ENCODE results near the gene ISLR. TPM values are rescaled to one million over a fixed set of nuclear protein-coding genes. Genes with fewer than 3 reads are reported as not detected.

The ISLR gene
- total and polyA plus RNA-seq, 2 experiments from 2014 or later = 125 to 127 TPM

GRCh38 chr15:74192751-74193150 is 19.2 kb downstream of the ISLR start:
- no peak overlapping the region for H3K4me2 ChIP-seq (ENCODE audit: unreplicated experiment)
- H3K9me3 ChIP-seq (ENCODE audit: low read depth) = no peaks in the 10 kb centered on the region
- no peaks in the 10 kb centered on the region for H3K36me3 ChIP-seq (ENCODE audit: low read depth)
- H4K20me1 ChIP-seq (ENCODE audit: insufficient read depth) = no peaks in the 10 kb centered on the region
- no peaks in the 10 kb centered on the region for H3K27me3 ChIP-seq (replicated peaks; ENCODE audit: insufficient read depth)
- DNase-seq = no peak
- 83 to 87% methylated on average over 5 of the region's 5 CpGs for WGBS, 2 experiments (ENCODE audit: low coverage in 1 of 2, low lambda C conversion rate in 2 of 2, missing lambda C conversion rate in 2 of 2)
- H3K9ac ChIP-seq = no peak overlapping the region
- H3K27ac ChIP-seq = peak overlapping the region; percentile 26
- H3K4me1 ChIP-seq (ENCODE audit: insufficient read depth) = peaks cover 34% of the 10 kb centered on the region
- H2AFZ ChIP-seq = no peak overlapping the region
- H3F3A ChIP-seq (ENCODE audit: insufficient read depth) = peaks cover 37% of the 10 kb centered on the region
- no peaks in the 10 kb centered on the region for H3K9me2 ChIP-seq (ENCODE audit: insufficient read depth)
- H3K79me2 ChIP-seq (ENCODE audit: insufficient read depth) = no peaks in the 10 kb centered on the region
- TF ChIP-seq EZH2phosphoT487 (IDR thresholded peaks at IDR 0.05; ENCODE audit: insufficient read depth, low read depth) = no peak
- TF ChIP-seq EZH2 (IDR thresholded peaks at IDR 0.05; ENCODE audit: insufficient read depth, poor library complexity, severe bottlenecking) = no peak
- no peak overlapping the region for H3K4me3 ChIP-seq
- in situ Hi-C loops (cut with MboI) = no loop called here

GRCh38 chr15:74193299-74193718 is 19.8 kb downstream of the ISLR start:
- H3K27ac ChIP-seq = peak overlapping the region; percentile 76
- no peak overlapping the region for H2AFZ ChIP-seq
- 1 to 3% methylated on average over 4 of the region's 4 CpGs for WGBS, 2 experiments (ENCODE audit: low coverage in 1 of 2, low lambda C conversion rate in 2 of 2, missing lambda C conversion rate in 2 of 2)
- no peaks in the 10 kb centered on the region for H3K9me3 ChIP-seq (ENCODE audit: low read depth)
- in situ Hi-C loops (cut with MboI) = no loop called here
- H3K27me3 ChIP-seq (replicated peaks; ENCODE audit: insufficient read depth) = no peaks in the 10 kb centered on the region
- no peaks in the 10 kb centered on the region for H3K36me3 ChIP-seq (ENCODE audit: low read depth)
- H3K9me2 ChIP-seq (ENCODE audit: insufficient read depth) = no peaks in the 10 kb centered on the region
- H3K4me1 ChIP-seq (ENCODE audit: insufficient read depth) = peaks cover 34% of the 10 kb centered on the region
- H4K20me1 ChIP-seq (ENCODE audit: insufficient read depth) = no peaks in the 10 kb centered on the region
- no peak overlapping the region for H3K4me2 ChIP-seq (ENCODE audit: unreplicated experiment)
- peak; percentile 98 for DNase-seq
- no peak for TF ChIP-seq EZH2 (IDR thresholded peaks at IDR 0.05; ENCODE audit: insufficient read depth, poor library complexity, severe bottlenecking)
- no peak for TF ChIP-seq EZH2phosphoT487 (IDR thresholded peaks at IDR 0.05; ENCODE audit: insufficient read depth, low read depth)
- H3K79me2 ChIP-seq (ENCODE audit: insufficient read depth) = no peaks in the 10 kb centered on the region
- H3K4me3 ChIP-seq = no peak overlapping the region
- H3K9ac ChIP-seq = peak overlapping the region; percentile 49; the same call in 1 of the 2 replicates
- H3F3A ChIP-seq (ENCODE audit: insufficient read depth) = peaks cover 37% of the 10 kb centered on the region

- Histone ChIP-seq H3K4me1 (ENCODE audit: insufficient read depth) (peaks cover 34% of the 10 kb centered on the region), H3K4me2 (ENCODE audit: unreplicated experiment) (no peak overlapping the region), H2AFZ (no peak overlapping the region), H3K4me3 (no peak overlapping the region), H3K9me2 (ENCODE audit: insufficient read depth) (no peaks in the 10 kb centered on the region), H3K27me3 (replicated peaks; ENCODE audit: insufficient read depth) (no peaks in the 10 kb centered on the region), H3K36me3 (ENCODE audit: low read depth) (no peaks in the 10 kb centered on the region), H3F3A (ENCODE audit: insufficient read depth) (peaks cover 37% of the 10 kb centered on the region), H3K27ac (peak overlapping the region; percentile 76), H3K9ac (peak overlapping the region; percentile 49; the same call in 1 of the 2 replicates), H4K20me1 (ENCODE audit: insufficient read depth) (no peaks in the 10 kb centered on the region), H3K79me2 (ENCODE audit: insufficient read depth) (no peaks in the 10 kb centered on the region), H3K9me3 (ENCODE audit: low read depth) (no peaks in the 10 kb centered on the region)
- WGBS, 2 experiments (ENCODE audit: low coverage in 1 of 2, low lambda C conversion rate in 2 of 2, missing lambda C conversion rate in 2 of 2) = 84 to 86% methylated on average over 5 to 6 of the region's 6 CpGs
- TF ChIP-seq EZH2 (IDR thresholded peaks at IDR 0.05; ENCODE audit: insufficient read depth, poor library complexity, severe bottlenecking) (no peak), EZH2phosphoT487 (IDR thresholded peaks at IDR 0.05; ENCODE audit: insufficient read depth, low read depth) (no peak)
- in situ Hi-C loops (cut with MboI) = no loop called here
- DNase-seq = no peak
These were observed 20.4 kb downstream of the ISLR start for GRCh38 chr15:74193905-74194304.

- peak overlapping the region; percentile 76; the same call in 1 of the 2 replicates for H3K27ac ChIP-seq
- H3K27me3 ChIP-seq (replicated peaks; ENCODE audit: insufficient read depth) = no peaks in the 10 kb centered on the region
- H3K9me2 ChIP-seq (ENCODE audit: insufficient read depth) = no peaks in the 10 kb centered on the region
- H3K9ac ChIP-seq = peak overlapping the region; percentile 49; the same call in 1 of the 2 replicates
- WGBS, 2 experiments (ENCODE audit: low coverage in 1 of 2, low lambda C conversion rate in 2 of 2, missing lambda C conversion rate in 2 of 2) = 97 to 99% methylated on average over 13 of the region's 13 CpGs
- no peak overlapping the region for H2AFZ ChIP-seq
- H3K4me3 ChIP-seq = no peak overlapping the region
- no peaks in the 10 kb centered on the region for H3K79me2 ChIP-seq (ENCODE audit: insufficient read depth)
- no peaks in the 10 kb centered on the region for H4K20me1 ChIP-seq (ENCODE audit: insufficient read depth)
- no peaks in the 10 kb centered on the region for H3K36me3 ChIP-seq (ENCODE audit: low read depth)
- in situ Hi-C loops (cut with MboI) = no loop called here
- H3F3A ChIP-seq (ENCODE audit: insufficient read depth) = peaks cover 37% of the 10 kb centered on the region
- H3K4me2 ChIP-seq (ENCODE audit: unreplicated experiment) = no peak overlapping the region
- no peak for TF ChIP-seq EZH2phosphoT487 (IDR thresholded peaks at IDR 0.05; ENCODE audit: insufficient read depth, low read depth)
- TF ChIP-seq EZH2 (IDR thresholded peaks at IDR 0.05; ENCODE audit: insufficient read depth, poor library complexity, severe bottlenecking) = no peak
- H3K4me1 ChIP-seq (ENCODE audit: insufficient read depth) = peaks cover 35% of the 10 kb centered on the region
- no peaks in the 10 kb centered on the region for H3K9me3 ChIP-seq (ENCODE audit: low read depth)
- no peak for DNase-seq
These were observed 21.4 kb downstream of the ISLR start for GRCh38 chr15:74194572-74195559.
